ENCODE data around the gene MSRB1.

MSRB1 gene, protein sequence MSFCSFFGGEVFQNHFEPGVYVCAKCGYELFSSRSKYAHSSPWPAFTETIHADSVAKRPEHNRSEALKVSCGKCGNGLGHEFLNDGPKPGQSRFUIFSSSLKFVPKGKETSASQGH

DNA sequence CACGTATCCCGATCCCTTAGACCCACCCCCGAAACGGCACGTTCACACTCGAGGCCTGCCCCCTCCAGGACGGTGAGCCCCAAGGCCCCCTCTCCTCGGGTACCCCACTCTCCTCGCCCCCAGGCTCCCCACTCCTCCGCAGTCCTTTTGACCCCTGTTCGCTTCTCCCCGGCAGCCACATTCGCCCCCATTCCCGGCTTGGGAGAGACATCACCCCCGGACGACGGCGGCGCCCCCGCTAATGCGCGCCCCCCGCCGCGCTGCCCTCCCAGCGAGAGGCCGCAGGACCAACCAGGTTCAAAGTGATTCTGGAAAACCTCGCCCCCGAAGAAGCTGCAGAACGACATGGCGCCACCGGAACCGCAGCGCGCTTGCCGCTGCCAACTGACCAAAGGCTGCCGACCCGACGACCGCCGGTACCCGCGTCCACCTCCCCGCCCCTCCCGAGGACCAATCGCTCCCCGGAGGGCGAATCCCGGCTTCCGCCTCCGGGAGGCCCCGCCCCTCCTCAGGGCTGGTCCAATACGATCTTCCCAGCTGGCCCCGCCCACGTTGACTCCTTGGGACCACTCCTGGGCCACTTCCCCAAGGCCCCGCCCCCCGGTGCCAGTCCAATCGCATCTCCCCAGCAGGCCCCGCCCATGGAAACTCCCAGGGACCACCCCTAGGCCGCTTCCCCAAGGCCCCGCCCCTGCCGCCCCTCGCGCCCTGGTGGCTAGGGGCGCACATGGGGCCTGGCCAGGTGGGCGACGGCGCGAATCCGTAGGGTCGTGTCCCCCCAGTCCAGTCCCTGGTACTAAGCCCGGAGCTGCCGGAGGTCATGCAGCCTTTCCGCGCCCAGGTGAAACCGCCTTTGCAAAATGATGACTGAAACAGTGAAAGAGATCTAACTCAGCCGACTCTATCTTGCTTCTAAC is at the start of gene MSRB1:
Gene MSRB1 (minus strand): TSS at position 390 of the 917 bp plus-strand sequence. CDS start 43 bp downstream, at position 347.
- peak; percentile 96 for DNase-seq

GRCh38 chr16:1991948-1992703 is 49.1 kb upstream of the MSRB1 start:
- peak; percentile 70 for DNase-seq

- DNase-seq: no peak
Observed at GRCh38 chr16:1991588-1991947, 48.6 kb upstream of the MSRB1 start.

- DNase-seq: no peak
Observed at GRCh38 chr16:1991135-1991551, 48.1 kb upstream of the MSRB1 start.

- DNase-seq: no peak
Observed at GRCh38 chr16:1990351-1991134, 47.5 kb upstream of the MSRB1 start.

DNA sequence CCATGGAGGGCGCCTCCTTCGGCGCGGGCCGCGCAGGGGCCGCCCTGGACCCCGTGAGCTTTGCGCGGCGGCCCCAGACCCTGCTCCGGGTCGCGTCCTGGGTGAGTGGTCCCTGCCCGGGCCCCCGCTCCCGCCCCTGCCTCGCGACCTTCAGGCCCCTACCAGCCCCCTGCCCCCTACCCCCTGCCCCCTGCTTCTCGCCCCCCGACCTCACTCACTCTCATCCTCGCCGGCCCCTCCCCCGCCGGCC is 47.0 kb upstream of the MSRB1 start:
- DNase-seq: no peak

- DNase-seq: no peak
Observed at GRCh38 chr16:1989209-1990100, 46.5 kb upstream of the MSRB1 start, which contains the start of gene SYNGR3. TSS of gene SYNGR3 (plus strand) at chr16:1989970. CDS start at chr16:1990103, 133 bp downstream.

GRCh38 chr16:1987198-1987597 is 44.2 kb upstream of the MSRB1 start:
- no peak for DNase-seq

- DNase-seq: no peak
Observed at GRCh38 chr16:1985466-1986150, 42.6 kb upstream of the MSRB1 start.

- no peak for DNase-seq
Observed at GRCh38 chr16:1984347-1985225, 41.6 kb upstream of the MSRB1 start.

- peak; percentile 83 for DNase-seq
Observed at GRCh38 chr16:1983544-1984346, 40.7 kb upstream of the MSRB1 start, which contains the start of gene GFER. TSS of gene GFER (plus strand) at chr16:1984193. CDS start at chr16:1984219, 26 bp downstream.

DNA sequence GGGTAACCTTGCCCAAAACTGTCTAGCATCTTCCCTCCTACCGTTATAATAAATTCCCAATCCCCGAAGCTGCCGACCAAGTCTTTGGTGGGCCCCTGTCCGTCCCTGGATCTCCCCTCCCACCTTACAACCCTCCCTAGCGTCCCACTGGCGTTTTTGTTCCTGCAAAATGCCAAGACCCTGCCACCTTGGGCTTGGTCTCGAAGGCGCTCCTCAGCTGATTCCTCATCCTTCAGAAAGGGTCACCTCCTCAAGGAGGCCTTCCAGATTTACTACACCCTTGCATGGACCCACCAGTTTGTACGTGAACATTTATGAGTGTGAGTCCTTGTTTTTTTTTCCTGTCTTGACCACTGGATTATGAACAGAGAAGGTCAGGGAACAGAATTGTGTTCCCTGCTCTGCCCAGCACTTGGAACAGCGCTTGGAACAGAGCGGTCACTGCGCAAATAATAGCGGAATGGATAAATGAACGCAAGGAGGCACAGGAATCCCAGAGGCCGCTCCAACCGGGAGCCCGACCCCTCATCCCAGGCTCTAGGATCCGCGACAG is 40.1 kb upstream of the MSRB1 start:
- DNase-seq: no peak

DNA sequence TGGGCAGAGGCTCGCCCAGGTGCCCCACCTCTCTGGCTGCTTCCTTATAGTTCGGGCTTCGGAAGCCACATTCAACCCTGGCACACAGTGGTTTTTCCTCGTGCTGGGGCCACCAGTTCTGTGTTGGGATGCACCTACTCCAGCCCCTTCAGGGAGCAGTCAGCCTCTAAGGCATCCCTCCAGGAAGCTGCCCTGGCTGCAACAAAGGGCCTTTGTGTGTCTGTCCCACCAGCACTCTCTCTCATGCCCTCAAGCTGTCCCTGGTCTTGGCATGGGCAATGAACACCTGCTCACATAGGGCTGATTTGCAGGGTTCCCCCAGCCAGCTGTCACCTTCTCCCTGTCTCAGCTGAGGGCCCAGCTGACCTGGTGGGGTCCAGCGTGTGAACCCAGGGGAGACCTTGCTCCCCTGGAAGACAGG is 39.0 kb upstream of the MSRB1 start:
- no peak for DNase-seq

DNA sequence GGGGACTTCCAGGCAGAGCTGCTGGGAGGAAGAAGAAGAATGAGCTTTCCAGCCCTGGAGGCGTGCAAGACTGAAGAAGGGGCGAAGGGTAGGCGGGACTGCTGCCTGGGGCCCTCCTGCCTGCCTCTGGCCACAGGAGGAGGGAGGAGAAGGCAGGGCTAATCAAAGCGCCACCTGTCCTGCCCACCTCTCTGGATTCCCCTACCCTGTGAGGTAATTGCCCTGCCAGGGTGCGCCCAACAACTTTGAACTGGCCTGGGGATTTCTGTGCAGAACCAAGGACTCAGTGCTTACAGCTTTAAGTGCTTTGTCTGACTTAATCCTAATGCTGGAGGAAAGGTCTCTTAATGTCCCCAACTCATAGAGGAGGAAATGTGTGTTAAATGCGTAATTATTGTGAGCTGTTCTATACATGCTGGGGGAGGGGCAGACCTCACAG is 38.4 kb upstream of the MSRB1 start, which contains the start of gene NOXO1:
Gene NOXO1 (minus strand): TSS at position 72 of the 439 bp plus-strand sequence. CDS start 290 bp downstream, outside the sequence.
- no peak for DNase-seq

DNA sequence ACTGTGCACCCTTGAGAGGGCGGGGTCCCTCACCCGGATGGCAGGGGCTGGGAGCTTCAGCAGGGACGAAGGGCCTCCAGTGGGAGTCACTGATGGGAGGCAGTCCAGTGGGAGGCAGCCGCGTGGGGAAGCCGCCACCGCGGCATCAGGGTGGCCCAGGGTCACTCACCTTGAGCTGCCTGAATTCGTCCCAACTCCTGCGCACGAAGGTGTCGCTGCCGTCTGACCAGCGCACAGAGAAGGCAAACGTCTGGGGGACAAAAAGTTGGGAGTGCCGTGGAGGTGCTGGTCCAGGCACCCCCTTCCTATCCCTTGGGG is 37.7 kb upstream of the MSRB1 start:
- DNase-seq: no peak

- DNase-seq: no peak
Observed at GRCh38 chr16:1980030-1980769, 37.2 kb upstream of the MSRB1 start.

- DNase-seq: no peak
Observed at GRCh38 chr16:1979271-1980029, 36.5 kb upstream of the MSRB1 start.
